ENCODE results near the gene ABCA4. TPM values are rescaled to one million over a fixed set of nuclear protein-coding genes. Genes with fewer than 3 reads are reported as not detected.
A peak's percentile ranks its signal among the peaks of the same experiment; 100 is the strongest.

ABCA4 gene
- total and polyA plus RNA-seq, 11 donors, result 0.04 to 0.37 (median 0.16) TPM; not detected in 2

- Histone ChIP-seq H3K27me3 (no peaks in the 10 kb centered on the region), H3K36me3 (no peaks in the 10 kb centered on the region), H3K4me1 (peaks cover 0 to 5% (median 0%) of the 10 kb centered on the region in 12 donors), H3K4me3 (no peak overlapping the region), H3K27ac (no peak overlapping the region), H3K9me3 (no peaks in the 10 kb centered on the region)
- ATAC-seq, result no peak
- TF ChIP-seq CTCF (IDR thresholded peaks at IDR 0.05) (no peak), POLR2A (IDR thresholded peaks at IDR 0.05) (no peak)
- intact Hi-C loops (cut with DNase I), result no loop called here
- no peak for DNase-seq
- WGBS, 4 donors, result 80 to 83% (median 82%) methylated on average over 2 of the region's 2 CpGs
Observed at GRCh38 chr1:93969371-93969770, 151.6 kb downstream of the ABCA4 start.

GRCh38 chr1:93967306-93967705 is 153.6 kb downstream of the ABCA4 start:
- Histone ChIP-seq H3K36me3 (no peaks in the 10 kb centered on the region), H3K4me3 (no peak overlapping the region), H3K27ac (no peak overlapping the region), H3K9me3 (no peaks in the 10 kb centered on the region), H3K27me3 (no peaks in the 10 kb centered on the region), H3K4me1 (peaks cover 0 to 5% (median 0%) of the 10 kb centered on the region in 12 donors)
- TF ChIP-seq POLR2A (IDR thresholded peaks at IDR 0.05), result no peak
- no peak for TF ChIP-seq CTCF (IDR thresholded peaks at IDR 0.05)
- 49 to 56% (median 52%) methylated on average over 3 of the region's 3 CpGs for WGBS, 4 donors
- intact Hi-C loops (cut with DNase I), result no loop called here
- ATAC-seq, result peak in 3 of 4 donors; percentile 59 to 76 (median 66)
- peak in 1 of 5 donors; percentile 37 for DNase-seq

GRCh38 chr1:93965888-93966287 is 155.1 kb downstream of the ABCA4 start:
- intact Hi-C loops (cut with DNase I), result no loop called here
- TF ChIP-seq POLR2A (IDR thresholded peaks at IDR 0.05) (no peak), CTCF (IDR thresholded peaks at IDR 0.05) (no peak)
- no peak for DNase-seq
- no peaks in the 10 kb centered on the region for H3K27me3 ChIP-seq
- H3K4me1 ChIP-seq, result peaks cover 0 to 5% (median 0%) of the 10 kb centered on the region in 12 donors
- 66 to 79% (median 72%) methylated on average over 2 of the region's 2 CpGs for WGBS, 4 donors
- no peak for ATAC-seq
- no peak overlapping the region for H3K27ac ChIP-seq
- no peaks in the 10 kb centered on the region for H3K9me3 ChIP-seq
- H3K4me3 ChIP-seq, result no peak overlapping the region
- H3K36me3 ChIP-seq, result no peaks in the 10 kb centered on the region

- TF ChIP-seq POLR2A (IDR thresholded peaks at IDR 0.05) (no peak), CTCF (IDR thresholded peaks at IDR 0.05) (no peak)
- Histone ChIP-seq H3K27ac (no peak overlapping the region), H3K36me3 (no peaks in the 10 kb centered on the region), H3K4me1 (peaks cover 0 to 5% (median 0%) of the 10 kb centered on the region in 12 donors), H3K4me3 (no peak overlapping the region), H3K9me3 (no peaks in the 10 kb centered on the region), H3K27me3 (no peaks in the 10 kb centered on the region)
- intact Hi-C loops (cut with DNase I), result no loop called here
- DNase-seq (no peak), ATAC-seq (no peak)
- WGBS, 4 donors, result 91 to 98% (median 95%) methylated on average over 2 of the region's 2 CpGs
Observed at GRCh38 chr1:93965256-93965655, 155.7 kb downstream of the ABCA4 start.
